ENCODE results near the gene TMEM181. TPM values are rescaled to one million over a fixed set of nuclear protein-coding genes. Genes with fewer than 3 reads are reported as not detected.

Gene TMEM181
- total RNA-seq, 4 donors from 2014 or later: 6.6 to 48.3 (median 37.0) TPM

DNA sequence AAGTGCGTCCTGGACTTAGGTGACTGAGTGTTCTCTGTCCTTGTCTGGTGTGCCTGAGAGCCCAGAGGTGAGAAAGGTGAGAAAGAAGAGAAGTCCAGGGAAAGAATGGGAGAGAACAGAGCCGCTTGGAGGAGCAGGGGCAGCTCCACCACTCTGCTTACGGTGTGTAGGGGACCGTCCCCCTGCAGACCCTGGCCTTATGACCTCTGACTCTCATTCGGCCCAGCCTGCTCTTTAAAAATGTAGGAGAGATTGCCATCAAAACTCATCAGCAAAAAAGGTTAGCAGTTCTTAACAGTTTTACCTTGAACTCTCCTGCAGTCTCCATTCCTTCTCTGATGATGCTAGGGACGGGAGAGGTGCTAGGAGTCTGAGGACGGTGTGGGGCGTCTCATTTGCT, 2.0 kb downstream of the TMEM181 start:
- Histone ChIP-seq H3K4me3 (no peak overlapping the region), H3K36me3 (no peaks in the 10 kb centered on the region), H3K9me3 (no peaks in the 10 kb centered on the region), H3K4me1 (peaks cover 0 to 14% (median 10%) of the 10 kb centered on the region in 4 donors), H3K27ac (no peak overlapping the region), H3K27me3 (no peaks in the 10 kb centered on the region)
- peak in 1 of 3 donors; percentile 26 for DNase-seq
- TF ChIP-seq POLR2A (IDR thresholded peaks at IDR 0.05): no peak
- TF ChIP-seq, protein P1, sequence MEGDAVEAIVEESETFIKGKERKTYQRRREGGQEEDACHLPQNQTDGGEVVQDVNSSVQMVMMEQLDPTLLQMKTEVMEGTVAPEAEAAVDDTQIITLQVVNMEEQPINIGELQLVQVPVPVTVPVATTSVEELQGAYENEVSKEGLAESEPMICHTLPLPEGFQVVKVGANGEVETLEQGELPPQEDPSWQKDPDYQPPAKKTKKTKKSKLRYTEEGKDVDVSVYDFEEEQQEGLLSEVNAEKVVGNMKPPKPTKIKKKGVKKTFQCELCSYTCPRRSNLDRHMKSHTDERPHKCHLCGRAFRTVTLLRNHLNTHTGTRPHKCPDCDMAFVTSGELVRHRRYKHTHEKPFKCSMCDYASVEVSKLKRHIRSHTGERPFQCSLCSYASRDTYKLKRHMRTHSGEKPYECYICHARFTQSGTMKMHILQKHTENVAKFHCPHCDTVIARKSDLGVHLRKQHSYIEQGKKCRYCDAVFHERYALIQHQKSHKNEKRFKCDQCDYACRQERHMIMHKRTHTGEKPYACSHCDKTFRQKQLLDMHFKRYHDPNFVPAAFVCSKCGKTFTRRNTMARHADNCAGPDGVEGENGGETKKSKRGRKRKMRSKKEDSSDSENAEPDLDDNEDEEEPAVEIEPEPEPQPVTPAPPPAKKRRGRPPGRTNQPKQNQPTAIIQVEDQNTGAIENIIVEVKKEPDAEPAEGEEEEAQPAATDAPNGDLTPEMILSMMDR (IDR thresholded peaks at IDR 0.05): no peak

DNA sequence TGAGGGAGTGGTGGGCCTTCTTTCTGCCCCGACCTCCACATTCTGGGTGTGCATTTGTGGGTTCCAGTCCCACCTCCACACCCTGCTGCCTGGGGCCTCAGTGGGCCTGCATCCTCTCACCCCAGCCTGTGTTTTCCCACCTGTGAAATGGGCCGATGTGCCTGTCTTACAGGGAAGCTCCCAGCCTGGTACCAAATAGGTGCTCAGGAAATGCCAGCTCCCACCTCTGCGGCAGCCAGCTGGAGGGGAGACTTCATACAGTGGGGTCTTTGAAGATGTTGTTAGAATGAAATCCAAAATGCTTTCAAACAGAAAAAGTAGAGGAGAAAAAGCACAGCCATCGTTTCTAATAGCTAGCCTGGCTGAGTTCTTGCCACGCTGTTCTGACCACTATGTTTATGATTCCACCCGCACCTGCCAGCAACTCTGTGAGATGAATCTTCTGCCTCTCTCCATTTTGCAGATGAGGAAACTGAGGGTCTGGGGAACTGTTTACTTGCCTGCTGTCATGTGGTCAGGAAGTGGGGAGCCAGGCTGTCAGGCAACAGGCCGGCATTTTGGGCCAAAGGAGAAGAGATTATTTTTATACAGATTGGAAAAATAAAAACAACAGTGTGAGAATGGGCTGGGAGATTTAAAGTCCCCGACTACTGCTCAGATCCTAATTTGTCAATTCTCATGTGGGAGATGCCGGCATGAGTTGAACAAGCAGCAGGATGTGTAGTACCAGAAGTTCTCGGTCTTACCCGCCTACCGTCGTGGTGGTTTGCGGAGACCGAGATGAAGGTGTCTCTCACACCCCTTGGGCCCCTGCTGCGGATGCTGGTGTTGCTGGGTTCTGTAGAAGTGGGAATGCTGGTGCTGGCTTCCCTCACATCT, 4.6 kb downstream of the TMEM181 start:
- Histone ChIP-seq H3K36me3 (no peaks in the 10 kb centered on the region), H3K27ac (peak overlapping the region in 2 of 4 donors; percentile 10 to 49), H3K9me3 (no peaks in the 10 kb centered on the region), H3K4me3 (no peak overlapping the region), H3K27me3 (no peaks in the 10 kb centered on the region), H3K4me1 (peaks cover 0 to 14% (median 10%) of the 10 kb centered on the region in 4 donors)
- TF ChIP-seq POLR2A (IDR thresholded peaks at IDR 0.05): no peak
- TF ChIP-seq, protein P1 (IDR thresholded peaks at IDR 0.05): no peak
- peak in 2 of 3 donors; percentile 29 to 71 for DNase-seq

- Histone ChIP-seq H3K4me3 (no peak overlapping the region), H3K36me3 (no peaks in the 10 kb centered on the region), H3K27me3 (no peaks in the 10 kb centered on the region), H3K9me3 (no peaks in the 10 kb centered on the region), H3K27ac (peak overlapping the region in 2 of 4 donors; percentile 46 to 50), H3K4me1 (peaks cover 0 to 14% (median 10%) of the 10 kb centered on the region in 4 donors)
- TF ChIP-seq POLR2A (IDR thresholded peaks at IDR 0.05): no peak
- TF ChIP-seq, protein P1 (IDR thresholded peaks at IDR 0.05): no peak
- no peak for DNase-seq
These were observed 5.2 kb downstream of the TMEM181 start for GRCh38 chr6:158565122-158565429.

DNA sequence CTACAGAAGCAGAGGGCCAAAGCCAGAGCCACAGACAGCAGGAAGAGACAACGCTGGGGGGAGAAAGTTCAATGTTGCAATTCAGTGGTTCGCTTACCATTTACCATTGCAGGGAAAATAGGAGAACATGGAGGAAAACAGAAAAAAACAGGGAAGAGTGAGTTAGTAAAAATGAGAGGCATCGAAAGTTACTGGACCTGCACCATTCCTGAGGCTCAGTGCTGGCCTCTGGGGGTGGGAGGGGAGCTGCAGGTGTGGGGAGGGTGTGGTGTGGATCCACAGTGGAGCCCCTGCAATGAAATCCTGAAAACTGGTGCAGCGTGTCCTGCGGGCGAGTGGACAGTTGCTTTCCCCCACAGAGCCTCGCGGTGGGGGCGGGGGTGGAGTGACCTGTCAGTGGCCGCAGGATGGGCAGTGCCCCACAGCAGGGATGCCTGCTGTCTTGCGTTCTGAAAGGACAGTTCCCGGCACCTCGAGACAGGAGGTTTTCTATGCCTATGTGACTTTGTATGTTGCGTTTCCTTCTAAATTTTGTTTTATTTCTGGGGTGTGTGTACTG, 5.7 kb downstream of the TMEM181 start:
- peaks cover 0 to 14% (median 10%) of the 10 kb centered on the region in 4 donors for H3K4me1 ChIP-seq
- TF ChIP-seq, protein P1 (IDR thresholded peaks at IDR 0.05): no peak
- TF ChIP-seq POLR2A (IDR thresholded peaks at IDR 0.05): no peak
- no peaks in the 10 kb centered on the region for H3K9me3 ChIP-seq
- no peak overlapping the region for H3K4me3 ChIP-seq
- peak overlapping the region in 1 of 4 donors; percentile 50 for H3K27ac ChIP-seq
- H3K36me3 ChIP-seq: no peaks in the 10 kb centered on the region
- peak in 1 of 3 donors; percentile 40 for DNase-seq
- no peaks in the 10 kb centered on the region for H3K27me3 ChIP-seq

GRCh38 chr6:158566207-158566818, 6.4 kb downstream of the TMEM181 start:
- DNase-seq: peak in 1 of 3 donors; percentile 30
- H3K4me3 ChIP-seq: no peak overlapping the region
- no peaks in the 10 kb centered on the region for H3K36me3 ChIP-seq
- no peaks in the 10 kb centered on the region for H3K27me3 ChIP-seq
- no peaks in the 10 kb centered on the region for H3K9me3 ChIP-seq
- no peak for TF ChIP-seq POLR2A (IDR thresholded peaks at IDR 0.05)
- TF ChIP-seq, protein P1 (IDR thresholded peaks at IDR 0.05): no peak
- no peak overlapping the region for H3K27ac ChIP-seq
- H3K4me1 ChIP-seq: peaks cover 0 to 10% (median 5%) of the 10 kb centered on the region in 4 donors
